Measurements from ENCODE around the gene ZNF346.

DNA sequence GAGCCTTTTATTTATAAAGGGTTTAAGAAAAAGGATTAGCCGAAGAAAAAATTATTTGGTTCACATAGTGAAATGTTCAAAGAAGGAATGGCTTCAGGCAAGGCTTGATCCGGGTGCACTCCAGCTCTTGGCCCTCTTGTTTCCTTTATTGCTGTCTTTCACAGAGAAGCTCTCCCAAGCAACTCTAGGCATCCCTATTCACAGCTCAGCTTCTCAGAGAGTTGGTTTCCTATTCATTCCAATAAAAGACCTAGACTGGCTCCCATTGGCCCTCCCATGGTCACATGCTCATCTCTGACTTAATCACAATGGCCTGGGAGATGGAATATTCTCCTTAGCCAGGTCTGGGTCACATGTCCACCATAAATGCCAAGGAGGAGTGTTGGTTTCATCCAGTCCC lies 54.8 kb downstream of the ZNF346 start:
- TF ChIP-seq POLR2AphosphoS5 (IDR thresholded peaks at IDR 0.05) = no peak
- no peak for TF ChIP-seq POLR2A (IDR thresholded peaks at IDR 0.05)

Measured in upper lobe of left lung (tissue), 4 donors.